MM.1S (cell line): ENCODE results near the gene SMAD4.

Experiments
- DNase-seq: peaks from one replicate; pipeline ENCODE4 v3.0.0-alpha.2; 2015
- H2AFZ ChIP-seq: fragments of 300-600 bp; sonication (generic); 2 replicates; pipeline ENCODE4 v1.6.0; 2016; ENCODE audit warnings: antibody characterized with exemption, low read length
- H3F3A ChIP-seq: fragments of 300-600 bp; sonication (generic); 2 replicates; pipeline ENCODE4 v1.6.1; 2016; ENCODE audit warnings: mild to moderate bottlenecking, antibody characterized with exemption, low read length, moderate library complexity, mixed read lengths; ENCODE audit not compliant: insufficient read depth
- H3K27ac ChIP-seq: fragments of 300-600 bp; sonication (generic); 2 replicates; pipeline ENCODE4 v1.5.1; 2016; ENCODE audit warnings: mild to moderate bottlenecking, low read length
- H3K27me3 ChIP-seq: fragments of 300-600 bp; sonication (generic); replicated peaks from 2 replicates; pipeline ENCODE4 v1.6.0; 2016; ENCODE audit warnings: low read length; ENCODE audit not compliant: insufficient read depth
- H3K36me3 ChIP-seq: fragments of 300-600 bp; sonication (generic); replicated peaks from 2 replicates; pipeline ENCODE4 v1.6.1; 2016; ENCODE audit warnings: mild to moderate bottlenecking, low read length, mixed read lengths; ENCODE audit not compliant: insufficient read depth
- H3K4me1 ChIP-seq: fragments of 300-600 bp; sonication (generic); 2 replicates; pipeline ENCODE4 v1.6.1; 2016; ENCODE audit warnings: low read length, mixed read lengths
- H3K4me2 ChIP-seq: fragments of 300-600 bp; sonication (generic); 2 replicates; pipeline ENCODE4 v1.6.0; 2016; ENCODE audit warnings: low read depth, low read length
- H3K4me3 ChIP-seq: fragments of 300-600 bp; sonication (generic); 2 replicates; pipeline ENCODE4 v1.5.1; 2016; ENCODE audit warnings: low read length, mixed read lengths
- H3K79me2 ChIP-seq: fragments of 300-600 bp; sonication (generic); 2 replicates; pipeline ENCODE4 v1.6.1; 2016; ENCODE audit warnings: mixed run types, low read length, mixed read lengths
- H3K9ac ChIP-seq: fragments of 300-600 bp; sonication (generic); 2 replicates; pipeline ENCODE4 v1.6.1; 2016; ENCODE audit warnings: low read length, mixed read lengths
- H3K9me2 ChIP-seq: fragments of 300-600 bp; sonication (generic); replicated peaks from 2 replicates; pipeline ENCODE4 v1.6.1; 2016; ENCODE audit warnings: mild to moderate bottlenecking, low read length, mixed read lengths; ENCODE audit not compliant: insufficient read depth
- H3K9me3 ChIP-seq: fragments of 300-600 bp; sonication (generic); replicated peaks from 2 replicates; pipeline ENCODE4 v1.6.1; 2016; ENCODE audit warnings: mild to moderate bottlenecking, low read length, mixed read lengths; ENCODE audit not compliant: insufficient read depth
- H4K20me1 ChIP-seq: fragments of 300-600 bp; sonication (generic); 2 replicates; pipeline ENCODE4 v1.6.1; 2016; ENCODE audit warnings: mild to moderate bottlenecking, low read length, moderate library complexity, mixed read lengths; ENCODE audit not compliant: insufficient read depth
- EZH2 ChIP-seq: fragments of 300-600 bp; sonication (generic); optimal IDR thresholded peaks from 2 replicates; pipeline ENCODE3; 2017; ENCODE audit warnings: low read depth, mild to moderate bottlenecking, antibody characterized with exemption, low read length, mixed read lengths
- EZH2phosphoT487 ChIP-seq: fragments of 300-600 bp; sonication (generic); IDR thresholded peaks from 2 replicates; pipeline ENCODE4 v1.6.1; 2018; ENCODE audit warnings: antibody characterized with exemption, low read length
- TF ChIP-seq, protein P1 (sequence below): fragments of 300-600 bp; sonication (generic); IDR thresholded peaks from 2 replicates; pipeline ENCODE4 v1.5.1; 2016; ENCODE audit warnings: antibody characterized with exemption, low read length, mixed read lengths

The SMAD4 gene

DNA sequence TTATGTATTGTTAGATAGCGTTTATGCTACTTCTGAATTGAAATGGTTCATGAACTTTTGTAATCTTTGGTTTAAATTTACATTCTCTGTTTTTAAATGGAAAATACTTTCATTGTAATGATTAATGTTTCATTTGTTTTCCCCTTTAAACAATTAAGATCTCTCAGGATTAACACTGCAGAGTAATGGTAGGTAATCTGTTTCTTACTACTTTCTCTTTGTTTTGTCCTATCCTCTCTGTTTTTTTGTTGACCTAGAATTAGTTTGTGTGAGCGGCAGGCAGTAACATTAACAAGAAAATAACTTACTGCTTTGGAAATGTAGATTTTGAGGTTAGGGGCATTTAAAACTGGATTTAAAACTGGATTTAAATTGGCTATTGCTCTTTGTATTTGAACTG is 19.1 kb downstream of the SMAD4 start:
- no peak for TF ChIP-seq EZH2phosphoT487
- TF ChIP-seq, protein P1, sequence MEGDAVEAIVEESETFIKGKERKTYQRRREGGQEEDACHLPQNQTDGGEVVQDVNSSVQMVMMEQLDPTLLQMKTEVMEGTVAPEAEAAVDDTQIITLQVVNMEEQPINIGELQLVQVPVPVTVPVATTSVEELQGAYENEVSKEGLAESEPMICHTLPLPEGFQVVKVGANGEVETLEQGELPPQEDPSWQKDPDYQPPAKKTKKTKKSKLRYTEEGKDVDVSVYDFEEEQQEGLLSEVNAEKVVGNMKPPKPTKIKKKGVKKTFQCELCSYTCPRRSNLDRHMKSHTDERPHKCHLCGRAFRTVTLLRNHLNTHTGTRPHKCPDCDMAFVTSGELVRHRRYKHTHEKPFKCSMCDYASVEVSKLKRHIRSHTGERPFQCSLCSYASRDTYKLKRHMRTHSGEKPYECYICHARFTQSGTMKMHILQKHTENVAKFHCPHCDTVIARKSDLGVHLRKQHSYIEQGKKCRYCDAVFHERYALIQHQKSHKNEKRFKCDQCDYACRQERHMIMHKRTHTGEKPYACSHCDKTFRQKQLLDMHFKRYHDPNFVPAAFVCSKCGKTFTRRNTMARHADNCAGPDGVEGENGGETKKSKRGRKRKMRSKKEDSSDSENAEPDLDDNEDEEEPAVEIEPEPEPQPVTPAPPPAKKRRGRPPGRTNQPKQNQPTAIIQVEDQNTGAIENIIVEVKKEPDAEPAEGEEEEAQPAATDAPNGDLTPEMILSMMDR: no peak
- no peak for TF ChIP-seq EZH2
- no peak overlapping the region for H2AFZ ChIP-seq
- peaks cover 23% of the 10 kb centered on the region for H3K4me1 ChIP-seq
- H3K4me2 ChIP-seq: no peak overlapping the region
- DNase-seq: no peak
- H3K27ac ChIP-seq: no peak overlapping the region
- peaks cover 76% of the 10 kb centered on the region for H3K79me2 ChIP-seq
- no peaks in the 10 kb centered on the region for H3K9me2 ChIP-seq
- H3K4me3 ChIP-seq: no peak overlapping the region
- H3F3A ChIP-seq: peaks cover 9% of the 10 kb centered on the region
- no peaks in the 10 kb centered on the region for H3K27me3 ChIP-seq
- H3K9me3 ChIP-seq: no peaks in the 10 kb centered on the region
- no peak overlapping the region for H3K9ac ChIP-seq
- peaks cover 16% of the 10 kb centered on the region for H4K20me1 ChIP-seq
- 0 out of 2 replicates have a peak, but pooled peaks cover 4% of the 10 kb centered on the region for H3K36me3 ChIP-seq

GRCh38 chr18:51051105-51051712 is 21.2 kb downstream of the SMAD4 start:
- TF ChIP-seq, protein P1: peak; percentile 80
- no peak for TF ChIP-seq EZH2
- Histone ChIP-seq H3K36me3 (peaks cover 9% of the 10 kb centered on the region; the same call in 1 of the 2 replicates), H3K27ac (no peak overlapping the region), H2AFZ (no peak overlapping the region), H3K9ac (no peak overlapping the region), H3K4me3 (no peak overlapping the region), H3K79me2 (peaks cover 75% of the 10 kb centered on the region), H3K4me2 (no peak overlapping the region), H3K9me2 (no peaks in the 10 kb centered on the region), H3F3A (peaks cover 4% of the 10 kb centered on the region), H3K4me1 (peaks cover 18% of the 10 kb centered on the region), H3K27me3 (no peaks in the 10 kb centered on the region), H3K9me3 (no peaks in the 10 kb centered on the region), H4K20me1 (no peaks in the 10 kb centered on the region)
- peak; percentile 65 for DNase-seq

- Histone ChIP-seq H4K20me1 (no peaks in the 10 kb centered on the region), H3K27me3 (no peaks in the 10 kb centered on the region), H3K27ac (peak overlapping the region; percentile 56; the same call in 1 of the 2 replicates), H3F3A (peaks cover 4% of the 10 kb centered on the region), H3K9me2 (no peaks in the 10 kb centered on the region), H3K4me2 (peak overlapping the region; percentile 67), H3K4me1 (peaks cover 18% of the 10 kb centered on the region), H3K9me3 (no peaks in the 10 kb centered on the region), H2AFZ (no peak overlapping the region), H3K4me3 (peak overlapping the region; percentile 21; the same call in 1 of the 2 replicates), H3K79me2 (peaks cover 74% of the 10 kb centered on the region), H3K36me3 (peaks cover 5% of the 10 kb centered on the region; the same call in 1 of the 2 replicates), H3K9ac (peak overlapping the region; percentile 18; the same call in 1 of the 2 replicates)
- TF ChIP-seq EZH2: no peak
- TF ChIP-seq, protein P1: no peak
- TF ChIP-seq EZH2phosphoT487: no peak
- DNase-seq: peak; percentile 78
Observed at GRCh38 chr18:51053814-51054213, 23.8 kb downstream of the SMAD4 start.
